ENCODE data around the gene FGF4.

Gene FGF4

GRCh38 chr11:69734367-69734766 lies 40.8 kb downstream of the FGF4 start:
- Histone ChIP-seq H3K4me1 (ENCODE audit: control insufficient read depth in 1 of 2, insufficient read depth in 2 of 2, low read length in 2 of 2) (no peaks in the 10 kb centered on the region), H3K4me3 (ENCODE audit: low read depth in 1 of 2, low read length in 2 of 2) (no peak overlapping the region), H3K27ac (ENCODE audit: low read length) (no peak overlapping the region), H3K36me3 (ENCODE audit: control insufficient read depth in 1 of 2, insufficient read depth in 2 of 2, low read length in 2 of 2) (no peaks in the 10 kb centered on the region), H3K27me3 (ENCODE audit: low read depth, low read length) (no peaks in the 10 kb centered on the region), H3K9me3 (ENCODE audit: control insufficient read depth in 1 of 2, low read length in 2 of 2) (peaks cover 5 to 23% of the 10 kb centered on the region in 2 donors)

- H3K27me3 ChIP-seq (ENCODE audit: low read depth, low read length): no peaks in the 10 kb centered on the region
- H3K4me3 ChIP-seq (ENCODE audit: low read depth in 1 of 2, low read length in 2 of 2): no peak overlapping the region
- H3K27ac ChIP-seq (ENCODE audit: low read length): no peak overlapping the region
- peaks cover 0 to 12% of the 10 kb centered on the region in 2 donors for H3K9me3 ChIP-seq (ENCODE audit: control insufficient read depth in 1 of 2, low read length in 2 of 2)
- no peaks in the 10 kb centered on the region for H3K36me3 ChIP-seq (ENCODE audit: control insufficient read depth in 1 of 2, insufficient read depth in 2 of 2, low read length in 2 of 2)
- no peaks in the 10 kb centered on the region for H3K4me1 ChIP-seq (ENCODE audit: control insufficient read depth in 1 of 2, insufficient read depth in 2 of 2, low read length in 2 of 2)
These were observed 42.2 kb downstream of the FGF4 start for GRCh38 chr11:69732910-69733309.

- no peaks in the 10 kb centered on the region for H3K27me3 ChIP-seq (ENCODE audit: low read depth, low read length)
- H3K27ac ChIP-seq (ENCODE audit: low read length): no peak overlapping the region
- no peaks in the 10 kb centered on the region for H3K36me3 ChIP-seq (ENCODE audit: control insufficient read depth in 1 of 2, insufficient read depth in 2 of 2, low read length in 2 of 2)
- no peaks in the 10 kb centered on the region for H3K4me1 ChIP-seq (ENCODE audit: control insufficient read depth in 1 of 2, insufficient read depth in 2 of 2, low read length in 2 of 2)
- H3K9me3 ChIP-seq (ENCODE audit: control insufficient read depth in 1 of 2, low read length in 2 of 2): peaks cover 0 to 11% of the 10 kb centered on the region in 2 donors
- no peak overlapping the region for H3K4me3 ChIP-seq (ENCODE audit: low read depth in 1 of 2, low read length in 2 of 2)
These were observed 44.0 kb downstream of the FGF4 start for GRCh38 chr11:69731110-69731509.

GRCh38 chr11:69730500-69730899 lies 44.6 kb downstream of the FGF4 start:
- Histone ChIP-seq H3K9me3 (ENCODE audit: control insufficient read depth in 1 of 2, low read length in 2 of 2) (peaks cover 0 to 11% of the 10 kb centered on the region in 2 donors), H3K27ac (ENCODE audit: low read length) (no peak overlapping the region), H3K27me3 (ENCODE audit: low read depth, low read length) (no peaks in the 10 kb centered on the region), H3K4me3 (ENCODE audit: low read depth in 1 of 2, low read length in 2 of 2) (no peak overlapping the region), H3K4me1 (ENCODE audit: control insufficient read depth in 1 of 2, insufficient read depth in 2 of 2, low read length in 2 of 2) (no peaks in the 10 kb centered on the region), H3K36me3 (ENCODE audit: control insufficient read depth in 1 of 2, insufficient read depth in 2 of 2, low read length in 2 of 2) (no peaks in the 10 kb centered on the region)

- H3K27ac ChIP-seq (ENCODE audit: low read length): no peak overlapping the region
- H3K27me3 ChIP-seq (ENCODE audit: low read depth, low read length): no peaks in the 10 kb centered on the region
- H3K36me3 ChIP-seq (ENCODE audit: control insufficient read depth in 1 of 2, insufficient read depth in 2 of 2, low read length in 2 of 2): no peaks in the 10 kb centered on the region
- peaks cover 0 to 4% of the 10 kb centered on the region in 2 donors for H3K9me3 ChIP-seq (ENCODE audit: control insufficient read depth in 1 of 2, low read length in 2 of 2)
- no peaks in the 10 kb centered on the region for H3K4me1 ChIP-seq (ENCODE audit: control insufficient read depth in 1 of 2, insufficient read depth in 2 of 2, low read length in 2 of 2)
- no peak overlapping the region for H3K4me3 ChIP-seq (ENCODE audit: low read depth in 1 of 2, low read length in 2 of 2)
These were observed 45.9 kb downstream of the FGF4 start for GRCh38 chr11:69729252-69729651.

GRCh38 chr11:69727266-69727665 lies 47.9 kb downstream of the FGF4 start:
- H3K9me3 ChIP-seq (ENCODE audit: control insufficient read depth in 1 of 2, low read length in 2 of 2): no peaks in the 10 kb centered on the region
- peaks cover 5% of the 10 kb centered on the region for H3K27me3 ChIP-seq (ENCODE audit: low read depth, low read length)
- H3K36me3 ChIP-seq (ENCODE audit: control insufficient read depth in 1 of 2, insufficient read depth in 2 of 2, low read length in 2 of 2): no peaks in the 10 kb centered on the region
- H3K27ac ChIP-seq (ENCODE audit: low read length): no peak overlapping the region
- H3K4me1 ChIP-seq (ENCODE audit: control insufficient read depth in 1 of 2, insufficient read depth in 2 of 2, low read length in 2 of 2): no peaks in the 10 kb centered on the region
- no peak overlapping the region for H3K4me3 ChIP-seq (ENCODE audit: low read depth in 1 of 2, low read length in 2 of 2)

- Histone ChIP-seq H3K27me3 (ENCODE audit: low read depth, low read length) (peaks cover 8% of the 10 kb centered on the region), H3K36me3 (ENCODE audit: control insufficient read depth in 1 of 2, insufficient read depth in 2 of 2, low read length in 2 of 2) (no peaks in the 10 kb centered on the region)
These were observed 48.7 kb downstream of the FGF4 start for GRCh38 chr11:69726481-69726880.

GRCh38 chr11:69726019-69726418 lies 49.1 kb downstream of the FGF4 start:
- Histone ChIP-seq H3K27me3 (ENCODE audit: low read depth, low read length) (peaks cover 11% of the 10 kb centered on the region), H3K27ac (ENCODE audit: low read length) (no peak overlapping the region), H3K9me3 (ENCODE audit: control insufficient read depth in 1 of 2, low read length in 2 of 2) (no peaks in the 10 kb centered on the region), H3K4me3 (ENCODE audit: low read depth in 1 of 2, low read length in 2 of 2) (no peak overlapping the region), H3K4me1 (ENCODE audit: control insufficient read depth in 1 of 2, insufficient read depth in 2 of 2, low read length in 2 of 2) (no peaks in the 10 kb centered on the region), H3K36me3 (ENCODE audit: control insufficient read depth in 1 of 2, insufficient read depth in 2 of 2, low read length in 2 of 2) (no peaks in the 10 kb centered on the region)

More at GRCh38 chr11:69726481-69726880, 48.7 kb downstream of the FGF4 start:
- no peak overlapping the region for H3K27ac ChIP-seq (ENCODE audit: low read length)
- no peaks in the 10 kb centered on the region for H3K4me1 ChIP-seq (ENCODE audit: control insufficient read depth in 1 of 2, insufficient read depth in 2 of 2, low read length in 2 of 2)
- H3K9me3 ChIP-seq (ENCODE audit: control insufficient read depth in 1 of 2, low read length in 2 of 2): no peaks in the 10 kb centered on the region
- H3K4me3 ChIP-seq (ENCODE audit: low read depth in 1 of 2, low read length in 2 of 2): no peak overlapping the region

GRCh38 chr11:69721745-69722144 lies 53.4 kb downstream of the FGF4 start:
- Histone ChIP-seq H3K4me3 (ENCODE audit: low read depth in 1 of 2, low read length in 2 of 2) (no peak overlapping the region), H3K4me1 (ENCODE audit: control insufficient read depth in 1 of 2, insufficient read depth in 2 of 2, low read length in 2 of 2) (no peaks in the 10 kb centered on the region), H3K27ac (ENCODE audit: low read length) (no peak overlapping the region), H3K36me3 (ENCODE audit: control insufficient read depth in 1 of 2, insufficient read depth in 2 of 2, low read length in 2 of 2) (no peaks in the 10 kb centered on the region), H3K27me3 (ENCODE audit: low read depth, low read length) (peaks cover 20% of the 10 kb centered on the region), H3K9me3 (ENCODE audit: control insufficient read depth in 1 of 2, low read length in 2 of 2) (no peaks in the 10 kb centered on the region)

- Histone ChIP-seq H3K27me3 (ENCODE audit: low read depth, low read length) (peaks cover 20% of the 10 kb centered on the region), H3K4me1 (ENCODE audit: control insufficient read depth in 1 of 2, insufficient read depth in 2 of 2, low read length in 2 of 2) (no peaks in the 10 kb centered on the region), H3K9me3 (ENCODE audit: control insufficient read depth in 1 of 2, low read length in 2 of 2) (no peaks in the 10 kb centered on the region), H3K36me3 (ENCODE audit: control insufficient read depth in 1 of 2, insufficient read depth in 2 of 2, low read length in 2 of 2) (no peaks in the 10 kb centered on the region), H3K4me3 (ENCODE audit: low read depth in 1 of 2, low read length in 2 of 2) (no peak overlapping the region), H3K27ac (ENCODE audit: low read length) (no peak overlapping the region)
These were observed 54.0 kb downstream of the FGF4 start for GRCh38 chr11:69721106-69721505.

All from muscle layer of duodenum (tissue), 2 donors.